GM12874 (cell line): ENCODE results near the gene FSTL4.

ENCODE experiments used
- CTCF ChIP-seq: IDR thresholded peaks from 2 replicates; pipeline ENCODE4 v1.5.1; 2011; ENCODE audit warnings: low read depth, mild to moderate bottlenecking, control low read depth, low read length, moderate library complexity; ENCODE audit not compliant: insufficient read depth

Gene FSTL4

GRCh38 chr5:133579766-133580165 lies 32.6 kb downstream of the FSTL4 start:
- no peak for TF ChIP-seq CTCF

- TF ChIP-seq CTCF: no peak
Measured at GRCh38 chr5:133569347-133569746, 43.0 kb downstream of the FSTL4 start.

- no peak for TF ChIP-seq CTCF
Measured at GRCh38 chr5:133565993-133566392, 46.3 kb downstream of the FSTL4 start.

- TF ChIP-seq CTCF: no peak
Measured at GRCh38 chr5:133564921-133565565, 47.3 kb downstream of the FSTL4 start.

- TF ChIP-seq CTCF: no peak
Measured at GRCh38 chr5:133562554-133562953, 49.8 kb downstream of the FSTL4 start.

- no peak for TF ChIP-seq CTCF
Measured at GRCh38 chr5:133559960-133560359, 52.4 kb downstream of the FSTL4 start.

GRCh38 chr5:133556551-133556950 lies 55.8 kb downstream of the FSTL4 start:
- no peak for TF ChIP-seq CTCF
